Epithelial cell of proximal tubule (primary cell): Measurements from ENCODE around the gene EIF5A. TPM values are rescaled to one million over a fixed set of nuclear protein-coding genes. Genes with fewer than 3 reads are reported as not detected.
A peak's percentile ranks its signal among the peaks of the same experiment; 100 is the strongest.

Experiments
- DNase-seq: peaks from one replicate; pipeline ENCODE4 v3.0.0-alpha.2; 2011; ENCODE audit warnings: low read depth
- H3K4me3 ChIP-seq: 2 replicates; pipeline ENCODE4 v1.5.1; 2011; ENCODE audit warnings: low read depth, mild to moderate bottlenecking, low read length
- total RNA-seq: library from RNA; depleted of rRNA; stranded (reverse); fragments of >200 nt; gene quantifications from 2 replicates; pipeline ENCODE4 v1.2.3, GENCODE V29; 2015
- TF ChIP-seq, protein P1 (sequence below): conservative IDR thresholded peaks from 2 replicates; pipeline ENCODE4 v1.5.1; 2012; ENCODE audit warnings: low read depth, mild to moderate bottlenecking, low read length

EIF5A gene
- total RNA-seq, 1 donor from 2014 or later: 353 TPM

DNA sequence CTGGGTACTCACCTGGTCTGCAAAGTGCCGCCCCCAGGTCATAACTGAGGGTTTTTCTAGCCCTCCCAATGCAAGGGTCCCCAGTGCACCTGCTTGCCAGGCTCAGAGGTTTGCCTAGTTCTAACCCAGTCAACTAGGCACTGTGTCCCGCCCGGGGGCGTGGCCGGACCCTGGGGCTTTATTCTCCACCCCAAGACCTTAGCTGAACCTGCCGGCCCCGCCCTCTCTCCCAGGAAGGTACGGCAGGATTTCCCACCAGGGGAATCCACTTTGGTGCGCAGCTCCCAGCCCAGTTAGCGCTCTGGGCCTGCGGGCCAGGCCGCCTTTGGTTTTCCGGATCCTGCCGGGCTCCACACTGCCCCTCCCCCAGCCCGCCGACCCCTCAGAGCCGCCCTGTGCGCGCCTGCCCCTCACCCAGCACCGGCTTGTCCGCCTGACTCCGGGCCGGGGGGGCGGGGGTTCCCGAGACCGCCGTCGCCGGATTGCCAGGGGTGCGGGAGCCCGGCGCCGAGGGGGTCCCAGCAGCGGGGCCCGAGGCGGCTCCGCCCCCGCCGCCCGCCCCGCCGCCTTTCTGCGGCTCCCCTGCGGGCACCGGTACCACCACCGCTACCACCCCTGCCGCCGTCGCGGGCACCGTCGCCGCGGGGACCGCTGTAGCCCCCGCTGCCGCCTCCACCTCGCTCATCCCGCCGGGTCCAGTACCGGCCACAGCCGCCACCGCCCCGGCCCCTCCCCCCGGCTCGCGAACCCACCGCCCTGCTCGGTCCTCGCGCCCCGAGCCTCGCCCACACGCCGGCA is 13.4 kb upstream of the EIF5A start:
- TF ChIP-seq, protein P1, sequence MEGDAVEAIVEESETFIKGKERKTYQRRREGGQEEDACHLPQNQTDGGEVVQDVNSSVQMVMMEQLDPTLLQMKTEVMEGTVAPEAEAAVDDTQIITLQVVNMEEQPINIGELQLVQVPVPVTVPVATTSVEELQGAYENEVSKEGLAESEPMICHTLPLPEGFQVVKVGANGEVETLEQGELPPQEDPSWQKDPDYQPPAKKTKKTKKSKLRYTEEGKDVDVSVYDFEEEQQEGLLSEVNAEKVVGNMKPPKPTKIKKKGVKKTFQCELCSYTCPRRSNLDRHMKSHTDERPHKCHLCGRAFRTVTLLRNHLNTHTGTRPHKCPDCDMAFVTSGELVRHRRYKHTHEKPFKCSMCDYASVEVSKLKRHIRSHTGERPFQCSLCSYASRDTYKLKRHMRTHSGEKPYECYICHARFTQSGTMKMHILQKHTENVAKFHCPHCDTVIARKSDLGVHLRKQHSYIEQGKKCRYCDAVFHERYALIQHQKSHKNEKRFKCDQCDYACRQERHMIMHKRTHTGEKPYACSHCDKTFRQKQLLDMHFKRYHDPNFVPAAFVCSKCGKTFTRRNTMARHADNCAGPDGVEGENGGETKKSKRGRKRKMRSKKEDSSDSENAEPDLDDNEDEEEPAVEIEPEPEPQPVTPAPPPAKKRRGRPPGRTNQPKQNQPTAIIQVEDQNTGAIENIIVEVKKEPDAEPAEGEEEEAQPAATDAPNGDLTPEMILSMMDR: no peak
- no peak overlapping the region for H3K4me3 ChIP-seq
- DNase-seq: no peak

DNA sequence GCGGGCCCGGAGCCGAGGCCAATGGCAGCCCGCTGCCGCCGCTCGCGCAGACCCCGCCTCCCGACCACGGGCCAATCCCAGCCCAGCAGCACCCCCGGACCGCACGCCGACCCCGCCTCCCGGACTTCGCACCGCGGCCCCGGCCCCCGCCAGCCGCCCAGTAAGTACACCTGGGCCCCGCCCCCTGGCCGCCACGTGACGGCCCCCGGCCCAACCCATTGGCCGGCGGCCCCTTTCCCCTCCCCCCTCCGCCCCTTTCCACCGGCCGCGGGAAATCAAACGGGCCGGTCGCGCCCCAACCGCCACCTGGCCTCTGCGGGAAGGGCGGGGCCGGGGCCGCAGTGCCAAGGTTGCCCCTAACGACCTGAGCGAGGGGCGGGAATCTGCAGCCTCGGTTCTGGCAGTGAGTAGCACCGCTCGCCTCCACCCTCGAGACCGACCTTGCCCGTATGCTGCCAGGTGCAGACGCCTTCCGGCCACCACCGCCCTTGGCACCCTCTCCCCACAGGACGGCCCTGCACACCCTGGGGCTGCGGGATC is 12.7 kb upstream of the EIF5A start, which contains the start of gene YBX2:
Gene YBX2 (minus strand): TSS at position 26 of the 540 bp plus-strand sequence. CDS start 139 bp downstream, outside the sequence.
- TF ChIP-seq, protein P1: no peak
- H3K4me3 ChIP-seq: peak within 1 kb of the TSS; percentile 40
- no peak for DNase-seq

DNA sequence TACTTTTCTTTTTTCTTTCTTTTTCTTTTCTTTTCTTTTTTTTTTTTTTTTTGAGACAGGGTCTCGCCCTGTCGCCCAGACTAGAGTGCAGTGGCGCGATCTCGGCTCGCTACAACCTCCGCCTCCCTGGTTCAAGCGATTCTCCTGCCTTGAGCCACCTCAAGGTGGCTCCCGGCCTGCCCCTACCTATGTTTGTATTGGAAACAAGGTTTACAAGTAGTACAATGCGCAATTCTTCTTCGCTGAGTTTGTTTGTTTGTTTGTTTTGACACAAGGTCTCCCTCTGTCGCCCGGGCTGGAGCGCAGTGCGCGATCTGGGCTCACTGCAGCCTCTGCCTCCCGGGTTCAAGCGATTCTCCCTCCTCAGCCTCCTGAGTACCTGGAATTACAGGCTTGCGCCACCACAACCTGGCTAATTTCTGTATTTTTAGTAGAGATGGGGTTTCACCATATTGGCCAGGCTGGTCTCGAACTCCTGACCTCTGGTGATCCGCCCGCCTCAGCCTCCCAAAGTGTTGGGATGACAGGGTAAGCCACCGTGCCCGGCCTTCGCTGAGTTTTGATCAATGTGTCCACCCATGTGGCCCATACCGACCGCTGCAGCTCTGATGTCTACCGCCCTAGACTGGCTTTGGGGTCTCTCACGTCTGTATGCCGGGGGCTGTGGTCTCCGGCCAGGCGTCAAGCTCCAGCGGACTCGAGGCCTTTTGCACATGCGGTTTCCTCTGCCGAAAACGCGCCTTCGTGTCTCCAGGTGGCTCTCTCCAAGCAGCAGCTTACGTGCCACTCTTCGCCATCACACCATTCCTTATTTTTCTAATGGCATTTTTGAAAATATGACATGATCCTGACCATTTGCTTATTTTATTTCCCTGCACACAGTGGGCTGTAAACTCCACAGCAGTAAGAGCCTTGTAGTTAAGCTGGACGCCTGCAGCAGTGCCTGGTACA is 11.9 kb upstream of the EIF5A start:
- H3K4me3 ChIP-seq: peak overlapping the region; percentile 40
- TF ChIP-seq, protein P1: no peak
- DNase-seq: no peak

DNA sequence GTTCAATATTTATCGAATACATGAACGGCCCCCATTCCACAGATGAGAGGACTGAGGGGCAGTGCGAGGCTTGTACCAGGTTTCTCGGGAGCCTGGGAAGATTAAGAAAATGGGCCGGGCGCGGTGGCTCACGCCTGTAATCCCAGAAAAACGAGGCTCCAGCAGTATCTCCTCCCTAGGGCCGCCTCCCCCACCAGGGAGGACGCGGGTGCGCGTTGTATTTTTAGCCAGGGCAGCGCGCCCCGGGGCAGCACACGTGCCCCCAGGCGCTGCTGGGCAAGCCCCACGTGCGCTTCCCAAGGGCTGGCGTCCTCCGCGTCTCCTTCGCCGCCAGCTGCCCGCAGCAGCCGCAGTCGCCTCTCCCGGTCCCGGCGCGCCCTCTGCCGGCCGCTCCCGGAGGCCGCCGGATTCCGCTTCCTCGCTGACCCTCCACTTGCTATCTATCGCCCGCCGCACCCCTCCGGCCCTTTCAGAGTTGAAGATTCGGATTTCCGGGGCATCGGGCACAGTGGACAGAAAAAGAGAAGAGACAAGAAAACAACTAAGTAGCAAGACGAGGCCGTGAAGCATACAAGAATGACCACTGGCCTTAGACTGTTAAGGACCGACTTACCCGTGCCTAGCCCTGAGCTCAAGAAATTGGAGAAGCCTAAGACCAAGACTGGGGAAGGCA is 11.1 kb upstream of the EIF5A start:
- TF ChIP-seq, protein P1: peak; percentile 88
- no peak overlapping the region for H3K4me3 ChIP-seq
- DNase-seq: no peak

GRCh38 chr17:7304179-7304578 is 3.2 kb upstream of the EIF5A start:
- H3K4me3 ChIP-seq: no peak overlapping the region
- TF ChIP-seq, protein P1: no peak
- no peak for DNase-seq

GRCh38 chr17:7307686-7308624 is 527 bp downstream of the EIF5A start:
- TF ChIP-seq, protein P1: no peak
- peak overlapping the region; percentile 95 for H3K4me3 ChIP-seq
- no peak for DNase-seq
